Measurements from ENCODE around the gene GALK2.

GRCh38 chr15:49330166-49330565 lies 160.1 kb downstream of the GALK2 start:
- TF ChIP-seq, protein P1, sequence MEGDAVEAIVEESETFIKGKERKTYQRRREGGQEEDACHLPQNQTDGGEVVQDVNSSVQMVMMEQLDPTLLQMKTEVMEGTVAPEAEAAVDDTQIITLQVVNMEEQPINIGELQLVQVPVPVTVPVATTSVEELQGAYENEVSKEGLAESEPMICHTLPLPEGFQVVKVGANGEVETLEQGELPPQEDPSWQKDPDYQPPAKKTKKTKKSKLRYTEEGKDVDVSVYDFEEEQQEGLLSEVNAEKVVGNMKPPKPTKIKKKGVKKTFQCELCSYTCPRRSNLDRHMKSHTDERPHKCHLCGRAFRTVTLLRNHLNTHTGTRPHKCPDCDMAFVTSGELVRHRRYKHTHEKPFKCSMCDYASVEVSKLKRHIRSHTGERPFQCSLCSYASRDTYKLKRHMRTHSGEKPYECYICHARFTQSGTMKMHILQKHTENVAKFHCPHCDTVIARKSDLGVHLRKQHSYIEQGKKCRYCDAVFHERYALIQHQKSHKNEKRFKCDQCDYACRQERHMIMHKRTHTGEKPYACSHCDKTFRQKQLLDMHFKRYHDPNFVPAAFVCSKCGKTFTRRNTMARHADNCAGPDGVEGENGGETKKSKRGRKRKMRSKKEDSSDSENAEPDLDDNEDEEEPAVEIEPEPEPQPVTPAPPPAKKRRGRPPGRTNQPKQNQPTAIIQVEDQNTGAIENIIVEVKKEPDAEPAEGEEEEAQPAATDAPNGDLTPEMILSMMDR (IDR thresholded peaks at IDR 0.05 in 8 of 11, conservative IDR thresholded peaks at IDR 0.05 in 3 of 11) = no peak
- TF ChIP-seq POLR2AphosphoS5 (IDR thresholded peaks at IDR 0.05) (no peak), POLR2A (IDR thresholded peaks at IDR 0.05) (no peak)

Measured in spleen (tissue), 7 donors.